HuH-7.5 (cell line): ENCODE data around the gene LDLRAD1.
"Not testable (repeated sequence)": the region's sequence is repeated elsewhere in the genome, so short reads cannot be mapped to it uniquely, and the experiment has no call there.

ENCODE experiments used
- DNase-seq: peaks from one replicate; pipeline ENCODE4 v3.0.0; 2011; ENCODE audit warnings: low spot score

The LDLRAD1 gene, protein sequence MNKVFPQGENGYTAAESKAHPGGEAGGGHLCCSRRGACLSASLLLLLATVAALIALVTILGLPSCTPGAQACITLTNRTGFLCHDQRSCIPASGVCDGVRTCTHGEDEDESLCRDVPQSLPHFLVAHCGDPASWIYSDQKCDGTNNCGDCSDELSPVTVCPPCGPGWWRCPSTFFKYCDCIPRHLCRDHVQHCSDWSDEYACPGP

DNA sequence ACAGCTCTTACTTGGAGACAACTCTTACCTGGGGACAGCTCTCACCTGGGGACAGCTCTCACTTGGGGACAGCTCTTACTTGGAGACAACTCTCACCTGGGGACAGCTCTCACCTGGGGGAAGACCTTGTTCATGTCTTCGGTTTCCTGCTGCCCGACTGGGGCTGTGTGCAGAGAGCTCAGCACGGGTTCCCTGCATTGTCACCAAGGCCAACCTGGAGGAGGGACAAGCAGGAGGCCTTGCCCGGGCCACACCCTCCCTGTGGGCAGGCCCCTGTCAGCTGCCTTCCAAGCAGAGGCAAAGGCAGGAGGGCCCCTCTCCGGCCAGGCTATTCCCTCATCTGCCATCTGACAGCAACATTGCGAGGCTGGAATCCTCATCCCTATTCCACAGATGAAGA, at the start of gene LDLRAD1:
TSS of gene LDLRAD1 (minus strand) at position 208 of the 400 bp plus-strand sequence. CDS start at position 134, 74 bp downstream.
- DNase-seq = no peak

DNA sequence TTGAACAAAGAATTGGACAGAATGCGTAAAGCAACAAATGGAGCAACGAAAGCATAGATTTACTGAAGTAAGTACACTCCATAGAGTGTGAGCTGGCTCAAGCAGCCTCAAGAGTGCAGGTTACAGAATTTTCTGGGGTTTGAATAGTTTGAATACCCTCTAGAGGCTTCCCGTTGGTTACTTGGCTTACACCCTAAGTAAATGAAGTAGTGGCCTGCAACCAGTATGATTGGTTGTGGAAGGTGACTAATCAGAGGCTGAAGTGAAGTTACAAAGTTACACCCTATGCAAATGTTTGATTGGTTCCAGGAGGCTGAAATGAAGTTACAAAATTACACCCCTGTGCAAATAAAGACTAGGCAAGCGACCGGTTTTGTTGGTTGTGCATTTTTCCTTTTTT, 46.3 kb upstream of the LDLRAD1 start:
- DNase-seq = no peak

DNA sequence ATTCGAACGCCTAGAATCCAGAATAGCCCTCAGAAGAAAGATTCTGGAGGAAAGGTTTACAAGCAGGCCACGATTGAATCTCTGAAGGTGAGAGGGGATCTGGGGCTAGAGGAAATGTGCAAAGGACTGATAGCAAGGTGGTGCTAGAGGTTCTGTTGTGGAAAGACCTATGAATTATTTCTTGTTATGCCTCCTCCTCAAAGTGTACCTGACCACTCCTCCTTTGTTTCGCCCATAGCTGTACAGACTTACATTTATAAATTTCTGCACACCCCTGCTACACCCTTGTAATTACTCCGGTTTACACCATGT, 36.4 kb upstream of the LDLRAD1 start:
- no peak for DNase-seq

DNA sequence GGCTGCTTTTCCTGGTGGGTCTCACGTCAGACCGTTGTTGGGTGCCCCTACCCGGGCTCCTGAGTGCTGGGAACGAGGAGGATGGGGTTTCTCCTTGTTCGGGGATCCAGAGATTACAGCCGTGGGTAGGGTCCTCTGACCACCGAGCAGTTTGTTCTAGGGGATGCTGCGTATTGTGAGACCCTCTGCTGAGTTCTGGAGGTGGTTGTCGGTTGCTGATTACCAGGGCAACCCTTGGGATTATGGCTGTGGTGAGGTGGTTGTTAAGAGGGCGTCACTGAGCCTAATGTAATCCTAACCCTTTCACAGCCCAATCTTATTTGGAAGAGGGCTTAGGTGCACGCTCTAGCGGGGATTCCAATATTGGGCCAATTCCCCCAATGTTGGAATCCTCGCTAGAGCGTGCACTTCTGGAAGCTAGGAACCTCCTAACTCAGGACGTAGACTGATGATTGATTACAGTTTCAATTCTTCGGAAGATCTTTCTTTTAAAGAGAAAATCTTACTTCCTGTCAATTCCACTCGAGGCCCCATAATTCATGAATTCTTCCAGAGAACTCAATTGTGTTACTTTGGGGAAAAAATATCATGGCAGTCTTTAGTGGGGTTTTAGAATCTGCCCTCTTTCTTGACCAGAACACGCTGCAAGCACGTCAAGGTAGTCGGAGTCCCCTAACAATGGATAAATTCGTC, 35.9 kb upstream of the LDLRAD1 start:
- no peak for DNase-seq

DNA sequence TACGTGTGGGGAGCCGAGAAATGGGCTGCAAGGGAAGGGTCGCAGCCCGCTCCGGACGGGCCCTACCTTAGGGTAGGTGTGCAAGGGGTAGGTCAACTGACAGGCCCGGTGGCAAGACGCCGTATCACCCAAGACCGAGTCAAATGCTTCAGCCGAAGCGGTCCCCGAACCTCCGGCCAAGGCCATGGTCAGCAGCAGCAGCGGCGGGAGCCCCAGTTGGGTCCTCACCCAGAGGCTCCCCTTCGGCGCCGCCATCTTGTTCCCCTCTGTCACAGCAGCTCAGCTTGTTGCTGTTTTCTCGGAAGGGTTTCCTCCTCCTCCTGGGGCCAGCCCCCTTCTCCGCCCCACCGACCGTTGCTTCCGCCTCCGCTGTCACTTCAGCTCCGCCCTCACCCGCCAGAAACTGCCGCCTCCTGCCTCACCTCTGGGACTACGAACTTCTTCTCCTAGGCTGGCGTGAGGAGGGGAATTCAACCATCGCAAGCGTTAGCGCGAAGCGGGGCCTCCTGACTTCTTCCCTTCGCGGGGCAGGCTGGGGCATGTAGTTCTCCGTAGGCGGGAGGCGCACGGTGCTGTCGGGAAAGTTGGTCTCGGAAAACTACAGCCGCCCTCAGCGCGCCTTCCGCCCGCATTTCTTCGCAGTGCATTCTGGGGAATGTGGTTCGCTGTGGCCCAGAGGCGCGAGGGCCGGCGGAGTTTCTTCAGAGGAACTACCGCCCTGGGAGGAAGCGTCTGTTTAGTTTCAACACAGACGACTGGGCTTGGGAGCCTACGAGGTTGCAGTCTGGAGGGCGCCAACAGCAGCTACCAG, 35.2 kb upstream of the LDLRAD1 start, which contains the start of the genes TCEANC2 and TMEM59:
TSS of gene TCEANC2 (plus strand) at position 675 of the 811 bp plus-strand sequence. CDS start 815 bp downstream, outside the sequence.
TSS of gene TMEM59 (minus strand) at position 271 of the 811 bp plus-strand sequence. CDS start at position 255, 16 bp downstream.
- DNase-seq = peak; percentile 58

DNA sequence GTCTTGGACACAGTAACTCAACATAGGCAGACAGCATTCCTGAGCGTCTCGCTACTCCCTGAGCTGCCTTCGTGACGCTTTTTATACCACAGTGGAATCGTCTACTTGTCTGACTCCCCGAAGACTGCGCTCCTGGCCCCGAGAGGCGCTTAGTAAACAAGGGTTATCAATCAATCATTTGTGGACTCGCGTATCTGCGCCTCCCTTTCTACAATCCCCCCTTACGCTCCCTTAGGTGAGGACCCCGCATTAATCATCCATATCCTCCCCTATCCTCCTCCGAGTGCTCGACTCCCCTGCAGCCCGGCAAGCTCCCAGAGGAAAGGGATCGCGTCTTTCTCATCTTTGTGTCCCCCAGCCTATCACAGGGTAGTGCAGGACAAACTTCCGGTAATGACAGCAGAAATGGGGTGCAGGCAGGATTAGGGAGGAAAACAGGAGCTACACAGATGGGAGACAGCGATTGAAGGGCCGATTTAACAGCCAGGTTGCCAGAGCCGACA, 34.5 kb upstream of the LDLRAD1 start:
- no peak for DNase-seq

DNA sequence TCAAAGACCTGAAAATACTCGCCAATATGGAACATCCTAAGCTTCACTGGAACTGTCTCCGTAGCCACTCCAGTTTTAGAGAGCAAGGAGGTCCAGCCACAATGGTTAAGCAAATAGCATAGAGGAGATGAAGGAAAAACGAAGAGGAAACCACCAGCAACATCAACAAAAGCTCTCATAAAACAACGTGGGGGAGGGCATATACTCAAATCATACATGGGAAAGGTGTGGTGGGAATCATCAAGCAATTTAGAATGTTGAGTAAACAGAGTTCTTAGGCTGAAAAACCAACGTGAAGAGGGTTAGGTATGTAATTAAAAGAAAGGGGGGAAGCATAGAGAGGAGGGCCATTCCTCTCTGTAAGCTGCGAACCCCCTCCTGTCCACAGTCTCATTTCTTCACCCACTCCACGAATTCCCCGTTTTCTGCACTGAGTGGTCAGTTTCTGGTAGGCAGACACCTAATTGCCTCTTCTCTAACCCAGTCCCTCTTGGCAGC, 34.0 kb upstream of the LDLRAD1 start:
- DNase-seq = no peak

GRCh38 chr1:54050435-54050834, 32.4 kb upstream of the LDLRAD1 start:
- not testable (repeated sequence) for DNase-seq

DNA sequence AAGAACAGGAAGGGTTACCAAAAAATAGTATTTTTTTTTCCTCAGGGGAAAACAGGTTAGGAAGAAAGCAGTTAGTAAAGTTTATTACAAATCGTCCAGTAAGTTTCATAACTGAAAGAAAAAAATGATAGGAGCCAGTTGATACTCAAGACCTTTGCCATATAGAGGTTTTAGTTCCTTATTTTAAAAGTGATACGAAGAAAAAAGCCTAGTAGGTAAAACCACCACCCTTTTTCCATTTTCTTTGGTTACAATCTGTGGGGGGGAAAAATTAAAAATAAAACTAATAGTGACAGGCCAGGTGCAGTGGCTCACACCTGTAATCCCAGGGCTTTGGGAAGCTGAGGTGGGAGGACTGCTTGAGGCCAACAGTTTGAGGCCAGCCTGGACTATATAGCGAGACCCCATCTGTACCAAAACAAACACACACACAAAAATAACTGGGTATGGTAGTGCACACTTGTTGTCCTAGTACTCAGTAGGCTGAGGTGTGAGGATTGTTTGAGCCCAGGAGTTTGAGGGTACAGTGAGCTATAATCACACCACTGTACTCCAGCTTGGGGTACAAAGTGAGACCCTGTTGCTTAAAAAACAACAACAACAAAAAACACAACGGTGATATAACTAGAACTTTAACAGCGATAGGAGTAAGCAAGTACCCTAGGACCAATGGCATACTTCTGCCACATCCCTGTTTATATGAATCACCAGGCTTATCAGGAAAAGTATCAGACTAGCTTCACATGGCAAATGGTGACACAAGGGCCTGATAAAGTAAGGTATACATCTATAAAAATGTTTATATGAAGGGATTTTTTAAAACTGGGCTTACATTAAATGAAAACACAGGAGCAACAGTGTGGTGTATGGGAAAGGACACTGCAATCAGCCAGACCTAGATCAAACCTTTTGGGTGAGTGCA, 29.7 kb upstream of the LDLRAD1 start:
- DNase-seq = no peak

DNA sequence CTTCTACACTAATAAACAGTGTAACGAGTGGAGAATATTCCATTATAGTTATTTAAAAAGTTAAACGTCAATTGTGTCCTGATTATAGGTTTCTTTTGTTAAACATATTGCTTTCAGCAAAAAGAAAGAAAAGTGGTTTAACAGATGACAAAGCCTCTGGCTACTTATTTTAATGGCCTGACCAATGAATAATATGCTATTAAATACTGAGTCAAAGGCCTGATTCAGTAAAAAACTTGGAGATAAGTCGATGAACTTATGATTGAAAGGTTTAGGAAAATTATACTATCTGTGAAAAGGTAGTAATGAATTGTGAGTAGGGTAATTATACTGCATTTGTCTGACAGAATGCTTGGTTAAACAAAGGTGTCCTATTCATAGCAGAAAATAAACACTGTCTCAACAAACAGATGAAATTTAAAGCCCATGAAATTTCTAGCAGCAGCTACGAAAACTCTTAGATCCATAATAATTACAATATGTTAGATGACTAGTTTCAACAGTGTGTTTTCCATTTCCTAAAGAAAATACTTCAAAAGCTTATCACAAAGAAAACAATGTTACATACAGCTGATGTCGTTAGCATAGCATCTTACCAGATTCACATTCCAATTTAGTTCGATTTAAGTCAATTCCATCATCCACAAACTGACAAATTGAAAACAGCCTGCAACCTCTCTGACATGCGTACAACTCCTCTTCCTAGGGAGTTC, 28.8 kb upstream of the LDLRAD1 start:
- no peak for DNase-seq

DNA sequence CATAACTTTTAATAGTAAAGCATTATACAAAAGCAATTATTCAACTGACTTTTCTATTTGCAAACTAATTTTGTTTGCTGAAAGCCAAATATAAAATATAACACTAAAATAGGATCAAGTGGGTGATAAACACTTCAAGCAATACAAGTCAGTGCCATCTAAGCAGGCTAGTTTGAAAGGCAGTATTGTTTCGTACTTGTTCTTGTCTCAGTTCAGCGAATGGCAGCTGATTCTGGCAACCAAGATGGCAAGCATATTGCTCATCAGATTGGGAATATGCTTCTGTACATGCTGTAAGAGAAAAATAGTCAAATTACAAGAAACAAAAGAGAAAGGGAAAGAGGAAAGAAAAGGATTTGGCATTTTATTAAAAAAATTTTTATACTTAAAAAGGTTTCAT, 27.5 kb upstream of the LDLRAD1 start:
- DNase-seq = no peak

GRCh38 chr1:54041806-54042205, 23.8 kb upstream of the LDLRAD1 start:
- DNase-seq = no peak

DNA sequence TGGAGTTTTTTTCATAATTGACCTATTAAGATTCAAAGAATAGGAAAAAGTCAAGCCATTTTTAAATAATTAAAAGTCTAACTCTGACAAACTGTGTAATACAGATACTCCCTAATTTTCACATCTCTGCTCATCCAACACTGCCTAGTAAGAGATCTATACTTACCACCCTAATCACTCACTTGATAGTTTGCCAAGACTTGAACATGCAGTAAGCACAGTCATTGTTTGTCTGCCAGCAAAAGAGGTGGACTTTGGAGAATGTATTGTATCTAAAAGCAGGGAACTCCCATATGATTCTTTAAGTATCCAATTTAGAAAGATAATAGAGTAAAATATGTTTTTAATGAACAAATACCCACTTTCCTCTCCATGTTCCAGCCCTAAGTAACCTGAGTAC, 19.5 kb upstream of the LDLRAD1 start:
- no peak for DNase-seq

- no peak for DNase-seq
Measured at GRCh38 chr1:54028306-54029251, 10.6 kb upstream of the LDLRAD1 start.

- DNase-seq = no peak
Measured at GRCh38 chr1:54027848-54028247, 9.9 kb upstream of the LDLRAD1 start.

DNA sequence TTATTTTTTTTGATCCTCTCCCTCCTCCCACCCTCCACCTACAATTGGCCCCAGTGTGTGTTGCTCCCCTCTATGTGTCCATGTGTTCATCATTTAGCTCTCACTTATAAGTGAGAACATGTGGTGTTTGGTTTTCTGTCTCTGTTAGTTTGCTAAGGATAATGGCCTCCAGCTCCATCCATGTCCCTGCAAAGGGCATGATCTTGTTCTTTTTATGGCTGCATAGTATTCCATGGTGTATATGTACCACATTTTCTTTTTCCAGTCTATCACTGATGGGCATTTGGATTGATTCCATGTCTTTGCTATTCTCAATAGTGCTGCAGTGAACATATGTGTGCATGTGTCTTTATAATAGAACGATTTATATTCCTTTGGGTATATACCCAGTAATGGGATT, 6.8 kb upstream of the LDLRAD1 start:
- not testable (repeated sequence) for DNase-seq

DNA sequence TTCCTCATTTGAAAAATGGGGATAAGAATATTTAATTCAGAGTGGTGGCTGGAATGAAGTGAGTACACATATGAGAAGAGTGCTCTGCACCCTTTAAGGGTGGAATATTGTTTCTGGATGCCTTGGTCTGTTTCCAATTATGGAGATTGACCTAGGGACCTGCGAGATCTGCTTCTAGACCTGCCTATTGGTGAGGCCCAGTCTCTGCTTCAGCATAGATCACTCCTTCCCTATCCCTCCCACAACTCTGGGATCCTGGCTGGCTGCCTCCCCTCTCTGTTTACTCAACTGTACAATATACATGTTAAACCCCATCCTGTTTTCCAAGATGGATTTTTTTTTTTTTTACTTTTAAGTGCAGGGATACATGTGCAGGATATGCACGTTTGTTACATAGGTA, 6.4 kb upstream of the LDLRAD1 start:
- no peak for DNase-seq

GRCh38 chr1:54019562-54020176, 1.7 kb upstream of the LDLRAD1 start:
- DNase-seq = not testable (repeated sequence)

- no peak for DNase-seq
Measured at GRCh38 chr1:54018635-54019034, 649 bp upstream of the LDLRAD1 start.
